A673 (cell line): Measurements from ENCODE around the gene RICTOR.

ENCODE experiments used
- EZH2 ChIP-seq: fragments of 200-600 bp; sonication (generic); IDR thresholded peaks from 2 replicates; pipeline ENCODE4 v1.6.1; 2017; ENCODE audit warnings: borderline replicate concordance, low read depth, mild to moderate bottlenecking, mixed read lengths, antibody characterized with exemption, low read length; ENCODE audit not compliant: poor library complexity, severe bottlenecking
- TF ChIP-seq, protein P1 (sequence below): fragments of 300-800, 200-600 bp; sonication (generic); conservative IDR thresholded peaks from 2 replicates; pipeline ENCODE4 v1.5.1; 2017; ENCODE audit warnings: low read depth, mild to moderate bottlenecking, antibody characterized with exemption, low read length, moderate library complexity, mixed read lengths

DNA sequence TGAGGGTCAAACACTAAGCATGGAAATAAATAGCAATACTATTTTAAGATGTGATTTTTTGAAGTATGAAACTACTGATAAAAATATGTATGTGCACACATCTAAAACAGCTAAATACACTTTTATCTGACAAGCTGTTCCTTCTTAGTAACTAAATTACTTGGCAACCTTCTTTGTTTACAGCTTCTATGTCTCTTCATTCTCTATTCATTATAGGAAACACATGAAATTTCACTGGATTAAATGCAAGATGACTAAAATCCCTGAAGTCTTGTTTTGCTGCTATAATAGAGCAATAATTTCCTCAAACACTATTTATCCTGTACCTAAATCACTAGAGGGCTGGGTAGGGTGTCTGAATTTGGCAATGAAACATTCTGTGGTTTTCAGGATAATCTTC, 11.7 kb downstream of the RICTOR start:
- TF ChIP-seq, protein P1, sequence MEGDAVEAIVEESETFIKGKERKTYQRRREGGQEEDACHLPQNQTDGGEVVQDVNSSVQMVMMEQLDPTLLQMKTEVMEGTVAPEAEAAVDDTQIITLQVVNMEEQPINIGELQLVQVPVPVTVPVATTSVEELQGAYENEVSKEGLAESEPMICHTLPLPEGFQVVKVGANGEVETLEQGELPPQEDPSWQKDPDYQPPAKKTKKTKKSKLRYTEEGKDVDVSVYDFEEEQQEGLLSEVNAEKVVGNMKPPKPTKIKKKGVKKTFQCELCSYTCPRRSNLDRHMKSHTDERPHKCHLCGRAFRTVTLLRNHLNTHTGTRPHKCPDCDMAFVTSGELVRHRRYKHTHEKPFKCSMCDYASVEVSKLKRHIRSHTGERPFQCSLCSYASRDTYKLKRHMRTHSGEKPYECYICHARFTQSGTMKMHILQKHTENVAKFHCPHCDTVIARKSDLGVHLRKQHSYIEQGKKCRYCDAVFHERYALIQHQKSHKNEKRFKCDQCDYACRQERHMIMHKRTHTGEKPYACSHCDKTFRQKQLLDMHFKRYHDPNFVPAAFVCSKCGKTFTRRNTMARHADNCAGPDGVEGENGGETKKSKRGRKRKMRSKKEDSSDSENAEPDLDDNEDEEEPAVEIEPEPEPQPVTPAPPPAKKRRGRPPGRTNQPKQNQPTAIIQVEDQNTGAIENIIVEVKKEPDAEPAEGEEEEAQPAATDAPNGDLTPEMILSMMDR = no peak
- TF ChIP-seq EZH2 = no peak
